A673 (cell line): ENCODE measurements around the gene COG7. TPM values are rescaled to one million over a fixed set of nuclear protein-coding genes. Genes with fewer than 3 reads are reported as not detected.

Source experiments
- BruUV-seq: library from RNA; stranded (reverse); fragments of 400-500 nt; replicated peaks from 2 replicates; lab custom pipeline; 2021; lab: Mats Ljungman, UMichigan
- CTCF ChIA-PET: fragments of 300-600 bp; sonication (Branson Sonifier 250); formaldehyde crosslinking; loops from one replicate; lab custom pipeline; 2022; ENCODE audit warnings: antibody characterized with exemption; lab: Charles Lee
- POLR2A ChIA-PET: fragments of 300-600 bp; sonication (Branson Sonifier 250); formaldehyde crosslinking; loops from one replicate; lab custom pipeline; 2022; ENCODE audit warnings: antibody characterized with exemption; ENCODE audit not compliant: low non-redundant PET; lab: Charles Lee
- DNase-seq: peaks from one replicate; pipeline ENCODE4 v3.0.0-alpha.2; 2015; ENCODE audit warnings: low spot score
- H3K27ac ChIP-seq: fragments of 200-600 bp; sonication (generic); 2 replicates; pipeline ENCODE4 v1.5.1; 2016; ENCODE audit warnings: mixed run types, low read depth, mild to moderate bottlenecking, mixed read lengths, antibody characterized with exemption, low read length; ENCODE audit not compliant: poor library complexity, severe bottlenecking
- H3K27me3 ChIP-seq: fragments of 200-600 bp; sonication (generic); replicated peaks from 2 replicates; pipeline ENCODE4 v1.6.1; 2017; ENCODE audit warnings: mixed run types, low read depth, mild to moderate bottlenecking, mixed read lengths, antibody characterized with exemption, low read length; ENCODE audit not compliant: insufficient read depth, poor library complexity
- H3K36me3 ChIP-seq: fragments of 200-600 bp; sonication (generic); 2 replicates; pipeline ENCODE4 v1.6.1; 2016; ENCODE audit warnings: mixed run types, mild to moderate bottlenecking, mixed read lengths, antibody characterized with exemption, low read length; ENCODE audit not compliant: insufficient read depth, poor library complexity, severe bottlenecking
- H3K4me1 ChIP-seq: fragments of 200-600 bp; sonication (generic); 2 replicates; pipeline ENCODE4 v1.6.1; 2017; ENCODE audit warnings: mixed run types, mild to moderate bottlenecking, mixed read lengths, antibody characterized with exemption, low read length; ENCODE audit not compliant: insufficient read depth, poor library complexity, severe bottlenecking
- H3K4me3 ChIP-seq: fragments of 200-600 bp; sonication (generic); 2 replicates; pipeline ENCODE4 v1.5.1; 2016; ENCODE audit warnings: low read depth, mixed run types, mild to moderate bottlenecking, mixed read lengths, low read length; ENCODE audit not compliant: poor library complexity, severe bottlenecking
- H3K9me3 ChIP-seq: fragments of 200-600 bp; sonication (generic); 2 replicates; pipeline ENCODE4 v1.6.1; 2016; ENCODE audit warnings: mixed run types, low read depth, mild to moderate bottlenecking, mixed read lengths, antibody characterized with exemption, low read length; ENCODE audit not compliant: poor library complexity, severe bottlenecking
- CTCF ChIP-seq: fragments of 300-800, 200-600 bp; sonication (generic); conservative IDR thresholded peaks from 2 replicates; pipeline ENCODE4 v1.5.1; 2017; ENCODE audit warnings: low read depth, mild to moderate bottlenecking, antibody characterized with exemption, low read length, moderate library complexity, mixed read lengths
- EZH2 ChIP-seq: fragments of 200-600 bp; sonication (generic); IDR thresholded peaks from 2 replicates; pipeline ENCODE4 v1.6.1; 2017; ENCODE audit warnings: borderline replicate concordance, low read depth, mild to moderate bottlenecking, mixed read lengths, antibody characterized with exemption, low read length; ENCODE audit not compliant: poor library complexity, severe bottlenecking
- intact Hi-C: fragments of 100-400 bp; cut with micrococcal nuclease; formaldehyde crosslinking; loops from one replicate; pipeline ENCODE4 v1.10.0; 2022; ENCODE audit not compliant: unreplicated experiment
- total RNA-seq: library from RNA; stranded (reverse); gene quantifications from 2 replicates; pipeline ENCODE4 v1.2.3, GENCODE V29; 2021

The COG7 gene
- total RNA-seq, 1 experiment from 2014 or later: 33.8 TPM

- Histone ChIP-seq H3K9me3 (no peaks in the 10 kb centered on the region), H3K4me1 (no peaks in the 10 kb centered on the region), H3K4me3 (no peak overlapping the region), H3K27ac (no peak overlapping the region), H3K27me3 (no peaks in the 10 kb centered on the region), H3K36me3 (peaks cover 66% of the 10 kb centered on the region)
- ChIA-PET CTCF (no interaction called here), POLR2A (no interaction called here)
- intact Hi-C loops: no loop called here
- no peak for DNase-seq
- BruUV-seq: no TSS peak
- TF ChIP-seq CTCF (no peak), EZH2 (no peak)
Measured at GRCh38 chr16:23398987-23399805, 53.8 kb downstream of the COG7 start.

DNA sequence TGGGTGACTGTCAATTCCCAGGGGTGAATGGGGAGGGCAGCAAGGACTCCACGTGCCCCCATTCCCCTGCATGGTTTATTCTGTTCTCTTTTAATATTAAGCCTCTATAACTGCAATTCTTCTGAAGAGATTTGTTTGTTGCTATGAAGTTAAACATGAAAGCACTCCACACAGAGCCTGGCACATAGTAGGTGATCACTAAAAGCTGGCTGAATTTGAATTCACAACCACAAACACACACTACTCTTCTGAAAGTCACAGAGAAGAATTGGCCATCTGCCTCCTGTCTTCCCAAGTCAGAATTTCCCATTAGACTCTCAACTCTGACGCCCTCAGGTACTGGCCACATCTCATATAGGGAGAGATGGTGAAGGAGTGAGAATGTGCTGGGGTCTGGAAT is 55.5 kb downstream of the COG7 start:
- ChIA-PET POLR2A (no interaction called here), CTCF (no interaction called here)
- BruUV-seq: no TSS peak
- Histone ChIP-seq H3K4me1 (no peaks in the 10 kb centered on the region), H3K36me3 (peaks cover 59% of the 10 kb centered on the region), H3K9me3 (no peaks in the 10 kb centered on the region), H3K27me3 (no peaks in the 10 kb centered on the region), H3K27ac (no peak overlapping the region), H3K4me3 (no peak overlapping the region)
- DNase-seq: no peak
- intact Hi-C loops: no loop called here
- TF ChIP-seq EZH2 (no peak), CTCF (no peak)

GRCh38 chr16:23395732-23396131 is 57.3 kb downstream of the COG7 start:
- Histone ChIP-seq H3K27ac (no peak overlapping the region), H3K27me3 (no peaks in the 10 kb centered on the region), H3K4me1 (no peaks in the 10 kb centered on the region), H3K4me3 (no peak overlapping the region), H3K9me3 (no peaks in the 10 kb centered on the region), H3K36me3 (peaks cover 58% of the 10 kb centered on the region)
- POLR2A ChIA-PET: no interaction called here
- no TSS peak for BruUV-seq
- TF ChIP-seq EZH2 (no peak), CTCF (no peak)
- CTCF ChIA-PET: no interaction called here
- intact Hi-C loops: no loop called here
- no peak for DNase-seq
